ENCODE measurements around the gene SULT1E1.

Gene SULT1E1

GRCh38 chr4:69860052-69860451, at the start of gene SULT1E1:
Gene SULT1E1, minus strand, starts transcription at chr4:69860145. Its CDS starts 2,501 bp downstream, at chr4:69857644.
- no peak for DNase-seq (ENCODE audit: low read depth in 2 of 2)

- no peak for DNase-seq (ENCODE audit: low read depth in 2 of 2)
Observed at GRCh38 chr4:69909195-69909594, 49.2 kb upstream of the SULT1E1 start.

- no peak for DNase-seq (ENCODE audit: low read depth in 2 of 2)
Observed at GRCh38 chr4:69907151-69907550, 47.2 kb upstream of the SULT1E1 start.

- no peak for DNase-seq (ENCODE audit: low read depth in 2 of 2)
Observed at GRCh38 chr4:69896530-69897116, 36.7 kb upstream of the SULT1E1 start.

- no peak for DNase-seq (ENCODE audit: low read depth in 2 of 2)
Observed at GRCh38 chr4:69894721-69895120, 34.8 kb upstream of the SULT1E1 start.

- DNase-seq (ENCODE audit: low read depth in 2 of 2): no peak
Observed at GRCh38 chr4:69894186-69894585, 34.2 kb upstream of the SULT1E1 start.

GRCh38 chr4:69888336-69888735, 28.4 kb upstream of the SULT1E1 start:
- no peak for DNase-seq (ENCODE audit: low read depth in 2 of 2)

- DNase-seq (ENCODE audit: low read depth in 2 of 2): no peak
Observed at GRCh38 chr4:69882150-69882549, 22.2 kb upstream of the SULT1E1 start.

- DNase-seq (ENCODE audit: low read depth in 2 of 2): peak in 1 of 2 donors; percentile 1
Observed at GRCh38 chr4:69881173-69881773, 21.3 kb upstream of the SULT1E1 start.

GRCh38 chr4:69878250-69878649, 18.3 kb upstream of the SULT1E1 start:
- no peak for DNase-seq (ENCODE audit: low read depth in 2 of 2)

- no peak for DNase-seq (ENCODE audit: low read depth in 2 of 2)
Observed at GRCh38 chr4:69877453-69877852, 17.5 kb upstream of the SULT1E1 start.

- DNase-seq (ENCODE audit: low read depth in 2 of 2): no peak
Observed at GRCh38 chr4:69876071-69876470, 16.1 kb upstream of the SULT1E1 start.

- no peak for DNase-seq (ENCODE audit: low read depth in 2 of 2)
Observed at GRCh38 chr4:69875576-69875975, 15.6 kb upstream of the SULT1E1 start.

GRCh38 chr4:69874507-69874906, 14.6 kb upstream of the SULT1E1 start:
- DNase-seq (ENCODE audit: low read depth in 2 of 2): no peak

- no peak for DNase-seq (ENCODE audit: low read depth in 2 of 2)
Observed at GRCh38 chr4:69861756-69862155, 1.8 kb upstream of the SULT1E1 start.

- no peak for DNase-seq (ENCODE audit: low read depth in 2 of 2)
Observed at GRCh38 chr4:69860521-69861298, 765 bp upstream of the SULT1E1 start.

GRCh38 chr4:69859140-69859685, 732 bp downstream of the SULT1E1 start:
- DNase-seq (ENCODE audit: low read depth in 2 of 2): no peak

GRCh38 chr4:69858690-69859089, 1.3 kb downstream of the SULT1E1 start:
- no peak for DNase-seq (ENCODE audit: low read depth in 2 of 2)

- no peak for DNase-seq (ENCODE audit: low read depth in 2 of 2)
Observed at GRCh38 chr4:69855822-69856221, 4.1 kb downstream of the SULT1E1 start.

GRCh38 chr4:69849969-69850368, 10.0 kb downstream of the SULT1E1 start:
- no peak for DNase-seq (ENCODE audit: low read depth in 2 of 2)

GRCh38 chr4:69849297-69849696, 10.6 kb downstream of the SULT1E1 start:
- no peak for DNase-seq (ENCODE audit: low read depth in 2 of 2)

GRCh38 chr4:69848028-69848427, 11.9 kb downstream of the SULT1E1 start:
- DNase-seq (ENCODE audit: low read depth in 2 of 2): no peak

GRCh38 chr4:69843932-69844331, 16.0 kb downstream of the SULT1E1 start:
- DNase-seq (ENCODE audit: low read depth in 2 of 2): no peak
